HG03280 (cell line): Measurements from ENCODE around the gene SLC14A1.

Source experiments
- ATAC-seq: cut with Tn5 transposase; IDR thresholded peaks from one replicate; pipeline ENCODE4 v1.9.1; 2021; ENCODE audit warnings: mild to moderate bottlenecking, moderate library complexity; ENCODE audit not compliant: unreplicated experiment

Gene SLC14A1

DNA sequence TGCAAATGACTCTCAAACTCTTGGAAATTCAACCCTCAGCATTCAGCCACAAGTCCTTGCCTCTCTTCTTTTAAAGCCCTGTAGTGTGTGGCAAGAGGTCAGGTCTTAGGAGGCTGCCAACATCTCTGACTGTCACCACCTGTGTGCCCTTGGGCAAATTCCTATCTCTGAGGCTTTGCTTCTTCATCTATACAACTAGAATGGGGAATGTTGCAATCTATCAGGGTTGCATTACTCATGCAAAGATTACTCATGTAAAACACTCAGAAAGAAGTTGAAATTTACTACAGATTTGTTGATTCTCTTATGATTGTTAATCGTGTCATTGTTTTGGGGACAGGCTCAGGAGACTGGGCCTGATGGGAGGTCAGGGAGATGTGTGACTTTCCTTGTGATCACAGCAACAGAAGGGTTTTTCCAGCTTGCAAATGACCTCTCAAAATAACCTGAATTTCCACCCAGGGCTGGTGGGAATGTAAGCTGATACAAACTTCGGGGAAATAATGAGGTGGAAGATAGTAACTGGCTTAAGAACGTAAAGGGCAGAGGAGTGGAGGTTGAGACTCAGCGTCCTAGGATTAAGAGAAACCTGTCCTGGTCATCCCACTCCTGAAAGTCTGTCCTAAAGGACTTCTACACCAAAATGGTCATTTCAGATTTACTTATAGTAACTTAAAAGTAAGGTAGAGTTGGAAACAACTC lies 69.4 kb downstream of the SLC14A1 start:
- ATAC-seq = no peak

DNA sequence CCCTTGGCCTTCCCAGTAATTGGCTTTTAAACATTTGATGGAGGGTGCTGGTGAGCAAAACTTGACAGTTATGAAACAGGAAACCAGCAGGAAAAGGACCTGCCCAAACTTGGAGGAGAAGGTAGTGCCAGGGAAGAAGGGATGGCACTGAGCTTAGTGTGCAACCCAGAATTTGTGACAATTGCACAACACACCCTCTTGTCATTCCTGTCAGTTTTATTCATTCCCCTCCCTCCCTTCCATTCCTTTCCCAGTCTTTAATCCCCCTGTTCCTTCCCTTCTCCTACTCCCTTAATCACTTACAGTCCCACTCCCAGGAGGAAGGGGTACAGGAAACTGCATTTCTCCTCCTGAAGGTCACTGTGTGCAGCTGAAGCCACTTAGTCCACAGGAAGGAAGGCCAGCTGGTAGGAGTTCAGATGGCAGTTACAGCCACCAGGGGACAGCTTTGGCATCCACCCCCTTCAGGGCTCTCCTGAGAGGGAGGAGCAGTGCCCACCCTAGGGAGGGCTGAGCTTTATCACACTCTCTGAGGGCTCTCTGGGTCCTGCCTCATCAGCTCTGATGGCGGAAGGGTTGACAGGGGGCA lies 77.5 kb downstream of the SLC14A1 start:
- ATAC-seq = no peak
